Upper lobe of left lung (tissue), 4 donors: ENCODE data around the gene RPS10.

Experiments used
- EP300 ChIP-seq, 4 donors: sonication (generic); formaldehyde crosslinking; IDR thresholded peaks; one replicate each; pipeline ENCODE4 v1.5.1; 2017; ENCODE audit warnings: antibody characterized with exemption in 4 of 4, control low read depth in 2 of 4
- POLR2A ChIP-seq, 4 donors: fragments of 450-650 bp; IDR thresholded peaks; one replicate each; pipeline ENCODE4 v1.5.1; 2016 to 2017; ENCODE audit warnings: antibody characterized with exemption in 4 of 4, mild to moderate bottlenecking in 2 of 4
- POLR2AphosphoS5 ChIP-seq, 2 donors: sonication (generic); formaldehyde crosslinking; IDR thresholded peaks; one replicate each; pipeline ENCODE4 v1.5.1; 2017; ENCODE audit warnings: antibody characterized with exemption in 2 of 2
- TF ChIP-seq, protein P1 (sequence below), 6 experiments: fragments of 450-650 bp in 4 of 6; fragments of 200-600 bp in 2 of 6; sonication (generic) in 2 of 6; IDR thresholded peaks; one replicate each; pipeline ENCODE4 v1.5.1; 2016 to 2019; ENCODE audit warnings: antibody characterized with exemption in 6 of 6

DNA sequence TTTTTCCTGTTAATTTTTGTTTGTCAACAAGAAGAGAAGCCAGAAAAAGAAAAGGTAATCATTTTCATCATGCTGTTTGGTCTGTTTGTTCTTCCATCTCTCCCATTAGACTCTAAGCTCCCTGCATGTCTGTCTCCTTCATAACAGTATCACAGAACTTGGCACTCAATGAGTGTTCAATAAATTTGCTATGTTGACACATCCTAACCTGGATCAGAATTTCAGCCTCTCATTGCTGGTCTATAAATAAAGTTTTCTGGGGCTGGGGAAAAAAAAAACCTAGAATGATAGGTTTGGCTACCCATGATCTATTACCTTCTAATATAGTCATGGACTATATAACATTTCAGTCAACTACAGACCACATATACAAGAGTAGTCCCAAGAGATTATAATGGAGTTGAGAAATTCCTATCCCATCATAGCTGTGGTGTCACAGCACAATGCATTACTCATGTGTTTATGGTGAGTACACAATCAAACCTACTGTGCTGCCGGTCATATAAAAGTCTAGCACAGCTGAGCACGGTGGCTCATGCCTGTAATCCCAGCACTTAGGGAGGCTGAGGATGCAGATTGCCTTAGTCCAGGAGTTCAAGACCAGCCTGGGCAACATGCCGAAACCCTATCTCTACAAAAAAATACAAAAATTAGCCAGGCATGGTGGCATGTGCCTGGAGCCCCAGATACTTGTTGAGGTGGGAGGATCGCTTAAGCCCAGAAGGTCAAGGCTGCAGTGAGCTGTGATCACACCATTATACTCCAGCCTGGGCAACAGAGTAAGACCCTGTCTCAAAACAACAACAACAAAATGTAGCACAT lies 39.3 kb downstream of the RPS10 start:
- no peak for TF ChIP-seq POLR2AphosphoS5 (IDR thresholded peaks at IDR 0.05)
- TF ChIP-seq POLR2A (IDR thresholded peaks at IDR 0.05), result no peak
- TF ChIP-seq, protein P1, sequence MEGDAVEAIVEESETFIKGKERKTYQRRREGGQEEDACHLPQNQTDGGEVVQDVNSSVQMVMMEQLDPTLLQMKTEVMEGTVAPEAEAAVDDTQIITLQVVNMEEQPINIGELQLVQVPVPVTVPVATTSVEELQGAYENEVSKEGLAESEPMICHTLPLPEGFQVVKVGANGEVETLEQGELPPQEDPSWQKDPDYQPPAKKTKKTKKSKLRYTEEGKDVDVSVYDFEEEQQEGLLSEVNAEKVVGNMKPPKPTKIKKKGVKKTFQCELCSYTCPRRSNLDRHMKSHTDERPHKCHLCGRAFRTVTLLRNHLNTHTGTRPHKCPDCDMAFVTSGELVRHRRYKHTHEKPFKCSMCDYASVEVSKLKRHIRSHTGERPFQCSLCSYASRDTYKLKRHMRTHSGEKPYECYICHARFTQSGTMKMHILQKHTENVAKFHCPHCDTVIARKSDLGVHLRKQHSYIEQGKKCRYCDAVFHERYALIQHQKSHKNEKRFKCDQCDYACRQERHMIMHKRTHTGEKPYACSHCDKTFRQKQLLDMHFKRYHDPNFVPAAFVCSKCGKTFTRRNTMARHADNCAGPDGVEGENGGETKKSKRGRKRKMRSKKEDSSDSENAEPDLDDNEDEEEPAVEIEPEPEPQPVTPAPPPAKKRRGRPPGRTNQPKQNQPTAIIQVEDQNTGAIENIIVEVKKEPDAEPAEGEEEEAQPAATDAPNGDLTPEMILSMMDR (IDR thresholded peaks at IDR 0.05), result no peak
- no peak for TF ChIP-seq EP300 (IDR thresholded peaks at IDR 0.05)
